GM12891 (cell line): ENCODE results near the gene LRRC32.

Source experiments
- POLR2A ChIP-seq: IDR thresholded peaks from 2 replicates; pipeline ENCODE4 v1.6.1; 2011; ENCODE audit warnings: low read depth, low read length, control low read depth
- POLR2AphosphoS5 ChIP-seq: IDR thresholded peaks from 2 replicates; pipeline ENCODE4 v1.6.1; 2011; ENCODE audit warnings: low read depth, low read length, control low read depth
- POU2F2 ChIP-seq: IDR thresholded peaks from 2 replicates; pipeline ENCODE4 v1.6.1; 2011; ENCODE audit warnings: low read depth, mild to moderate bottlenecking, control low read depth, low read length, moderate library complexity
- SPI1 ChIP-seq: IDR thresholded peaks from 2 replicates; pipeline ENCODE4 v1.6.1; 2011; ENCODE audit warnings: low read depth, low read length, control low read depth
- TAF1 ChIP-seq: IDR thresholded peaks from 2 replicates; pipeline ENCODE4 v1.6.1; 2011; ENCODE audit warnings: low read depth, low read length, control low read depth

DNA sequence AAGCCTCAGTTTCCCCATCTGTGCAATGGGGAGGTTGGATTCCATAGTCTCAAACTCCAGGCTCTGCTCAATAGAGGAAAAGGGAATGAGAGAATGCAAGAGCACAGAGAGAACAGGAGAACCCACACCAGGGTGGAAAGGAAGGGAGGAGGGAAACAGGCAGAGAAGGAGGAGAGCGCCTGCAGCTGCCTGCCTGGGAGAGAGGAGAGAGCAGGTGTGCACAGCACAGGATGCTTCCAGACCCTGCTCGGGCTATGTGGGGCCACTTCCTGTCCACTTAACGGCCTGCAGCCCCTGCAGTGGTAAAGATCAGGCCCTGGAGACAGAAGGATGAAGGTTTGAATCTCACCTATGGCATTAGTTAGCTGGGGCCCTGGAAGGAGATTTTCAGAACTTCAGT, 12.3 kb downstream of the LRRC32 start:
- no peak for TF ChIP-seq TAF1
- TF ChIP-seq POLR2AphosphoS5 = no peak
- TF ChIP-seq POU2F2 = no peak
- TF ChIP-seq POLR2A = no peak
- TF ChIP-seq SPI1 = no peak
